Measurements from ENCODE around the gene WNT3.

WNT3 gene

GRCh38 chr17:46809110-46809571 is 9.4 kb downstream of the WNT3 start:
- no peak overlapping the region for H3K4me3 ChIP-seq (replicated peaks in 1 of 2; ENCODE audit: low read depth in 2 of 2, low read length in 2 of 2)
- no peak for DNase-seq (ENCODE audit: low read depth in 2 of 2)
- TF ChIP-seq CTCF (IDR thresholded peaks at IDR 0.05; ENCODE audit: low read depth, low read length): no peak

GRCh38 chr17:46805771-46806170 is 12.7 kb downstream of the WNT3 start:
- TF ChIP-seq CTCF (IDR thresholded peaks at IDR 0.05; ENCODE audit: low read depth, low read length): no peak
- DNase-seq (ENCODE audit: low read depth in 2 of 2): no peak
- no peak overlapping the region for H3K4me3 ChIP-seq (replicated peaks in 1 of 2; ENCODE audit: low read depth in 2 of 2, low read length in 2 of 2)

GRCh38 chr17:46803544-46803943 is 14.9 kb downstream of the WNT3 start:
- TF ChIP-seq CTCF (IDR thresholded peaks at IDR 0.05; ENCODE audit: low read depth, low read length): no peak
- no peak overlapping the region for H3K4me3 ChIP-seq (replicated peaks in 1 of 2; ENCODE audit: low read depth in 2 of 2, low read length in 2 of 2)
- DNase-seq (ENCODE audit: low read depth in 2 of 2): no peak

GRCh38 chr17:46802800-46803199 is 15.7 kb downstream of the WNT3 start:
- TF ChIP-seq CTCF (IDR thresholded peaks at IDR 0.05; ENCODE audit: low read depth, low read length): no peak
- DNase-seq (ENCODE audit: low read depth in 2 of 2): no peak
- H3K4me3 ChIP-seq (replicated peaks in 1 of 2; ENCODE audit: low read depth in 2 of 2, low read length in 2 of 2): no peak overlapping the region

- no peak overlapping the region for H3K4me3 ChIP-seq (replicated peaks in 1 of 2; ENCODE audit: low read depth in 2 of 2, low read length in 2 of 2)
- no peak for DNase-seq (ENCODE audit: low read depth in 2 of 2)
- no peak for TF ChIP-seq CTCF (IDR thresholded peaks at IDR 0.05; ENCODE audit: low read depth, low read length)
These were observed 17.9 kb downstream of the WNT3 start for GRCh38 chr17:46800573-46800972.

- no peak for TF ChIP-seq CTCF (IDR thresholded peaks at IDR 0.05; ENCODE audit: low read depth, low read length)
- DNase-seq (ENCODE audit: low read depth in 2 of 2): no peak
- H3K4me3 ChIP-seq (replicated peaks in 1 of 2; ENCODE audit: low read depth in 2 of 2, low read length in 2 of 2): no peak overlapping the region
These were observed 21.4 kb downstream of the WNT3 start for GRCh38 chr17:46796956-46797530.

GRCh38 chr17:46796524-46796923 is 22.0 kb downstream of the WNT3 start:
- no peak for DNase-seq (ENCODE audit: low read depth in 2 of 2)
- no peak for TF ChIP-seq CTCF (IDR thresholded peaks at IDR 0.05; ENCODE audit: low read depth, low read length)
- H3K4me3 ChIP-seq (replicated peaks in 1 of 2; ENCODE audit: low read depth in 2 of 2, low read length in 2 of 2): no peak overlapping the region
